Fibroblast of gingiva (primary cell): ENCODE measurements around the gene CCL24.
"Not testable (repeated sequence)": the region's sequence is repeated elsewhere in the genome, so short reads cannot be mapped to it uniquely, and the experiment has no call there.

Experiments used
- DNase-seq: peaks from one replicate; pipeline ENCODE4 v3.0.0-alpha.2; 2011; ENCODE audit warnings: low read depth

Gene CCL24

GRCh38 chr7:75819711-75820110, 6.1 kb upstream of the CCL24 start:
- DNase-seq, result no peak

GRCh38 chr7:75818472-75818871, 4.9 kb upstream of the CCL24 start:
- DNase-seq, result no peak

- no peak for DNase-seq
Observed at GRCh38 chr7:75817116-75817515, 3.5 kb upstream of the CCL24 start.

GRCh38 chr7:75815418-75816064, 1.9 kb upstream of the CCL24 start:
- no peak for DNase-seq

GRCh38 chr7:75814407-75814947, 871 bp upstream of the CCL24 start:
- no peak for DNase-seq

- DNase-seq, result no peak
Observed at GRCh38 chr7:75813084-75813483, 522 bp downstream of the CCL24 start.

GRCh38 chr7:75811894-75812678, 1.5 kb downstream of the CCL24 start:
- no peak for DNase-seq

GRCh38 chr7:75809396-75809795, 4.2 kb downstream of the CCL24 start:
- DNase-seq, result no peak

- DNase-seq, result no peak
Observed at GRCh38 chr7:75808106-75808505, 5.5 kb downstream of the CCL24 start.

- no peak for DNase-seq
Observed at GRCh38 chr7:75807452-75807851, 6.2 kb downstream of the CCL24 start.

- no peak for DNase-seq
Observed at GRCh38 chr7:75806560-75807307, 6.9 kb downstream of the CCL24 start.

- no peak for DNase-seq
Observed at GRCh38 chr7:75804705-75805104, 8.9 kb downstream of the CCL24 start.

- DNase-seq, result no peak
Observed at GRCh38 chr7:75804004-75804403, 9.6 kb downstream of the CCL24 start.

GRCh38 chr7:75802552-75802821, 11.1 kb downstream of the CCL24 start:
- DNase-seq, result no peak

- DNase-seq, result no peak
Observed at GRCh38 chr7:75798770-75799169, 14.8 kb downstream of the CCL24 start.

GRCh38 chr7:75796420-75796819, 17.2 kb downstream of the CCL24 start:
- DNase-seq, result no peak

- no peak for DNase-seq
Observed at GRCh38 chr7:75795831-75796285, 17.7 kb downstream of the CCL24 start.

- no peak for DNase-seq
Observed at GRCh38 chr7:75793676-75794075, 19.9 kb downstream of the CCL24 start.

- DNase-seq, result not testable (repeated sequence)
Observed at GRCh38 chr7:75792567-75792966, 21.0 kb downstream of the CCL24 start.

- DNase-seq, result no peak
Observed at GRCh38 chr7:75789361-75789924, 24.2 kb downstream of the CCL24 start.

GRCh38 chr7:75788154-75788847, 25.3 kb downstream of the CCL24 start:
- DNase-seq, result not testable (repeated sequence)

GRCh38 chr7:75783058-75783457, 30.5 kb downstream of the CCL24 start:
- DNase-seq, result not testable (repeated sequence)
